ENCODE results near the gene PCNX2. TPM values are rescaled to one million over a fixed set of nuclear protein-coding genes. Genes with fewer than 3 reads are reported as not detected.

The PCNX2 gene
- total RNA-seq, 1 donor from 2014 or later, result 33.6 TPM

GRCh38 chr1:233238884-233239431 lies 56.6 kb downstream of the PCNX2 start:
- Mint-ChIP-seq H3K9me3 (ENCODE audit: low read depth) (no peaks in the 10 kb centered on the region), H3K4me3 (ENCODE audit: low read depth) (no peak overlapping the region), H3K4me1 (ENCODE audit: low read depth) (peaks cover 48% of the 10 kb centered on the region), H3K27me3 (no peaks in the 10 kb centered on the region), H3K36me3 (ENCODE audit: insufficient read depth) (peaks cover 5% of the 10 kb centered on the region), H3K27ac (no peak overlapping the region)
- no peak for DNase-seq (ENCODE audit: low spot score, unreplicated experiment)
- peak; percentile 38 for TF ChIP-seq CTCF (IDR thresholded peaks at IDR 0.05; ENCODE audit: unreplicated experiment)

- Mint-ChIP-seq H3K27me3 (no peaks in the 10 kb centered on the region), H3K4me3 (ENCODE audit: low read depth) (no peak overlapping the region), H3K9me3 (ENCODE audit: low read depth) (no peaks in the 10 kb centered on the region), H3K4me1 (ENCODE audit: low read depth) (peaks cover 48% of the 10 kb centered on the region), H3K27ac (no peak overlapping the region), H3K36me3 (ENCODE audit: insufficient read depth) (peaks cover 5% of the 10 kb centered on the region)
- no peak for DNase-seq (ENCODE audit: low spot score, unreplicated experiment)
- TF ChIP-seq CTCF (IDR thresholded peaks at IDR 0.05; ENCODE audit: unreplicated experiment), result no peak
These were observed 57.9 kb downstream of the PCNX2 start for GRCh38 chr1:233237647-233238046.

DNA sequence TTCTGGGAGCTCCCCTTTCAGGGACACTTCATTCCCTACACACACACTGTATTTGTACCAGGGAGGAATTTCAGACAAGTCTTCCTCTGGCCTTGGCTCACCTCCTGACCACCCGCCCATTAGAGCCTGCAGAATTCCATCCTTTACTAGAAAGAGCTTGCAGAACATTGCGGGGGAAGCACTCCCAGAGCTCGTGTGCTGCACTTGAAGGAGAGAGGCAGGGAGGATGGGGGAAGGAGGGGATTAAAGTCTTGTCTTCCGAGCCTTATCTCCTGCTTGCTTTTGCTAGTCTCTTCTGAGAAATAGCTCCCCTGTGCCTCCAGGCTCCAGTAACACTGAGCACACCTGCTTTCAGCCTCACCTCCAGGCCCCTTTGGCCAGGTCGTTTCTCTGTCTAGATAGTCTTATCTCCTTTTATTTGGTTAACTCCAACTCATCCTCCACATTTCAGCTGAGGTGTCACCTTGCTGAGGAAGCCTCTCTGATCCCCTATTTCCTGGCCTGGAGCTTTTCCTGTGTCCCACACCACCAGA lies 62.0 kb downstream of the PCNX2 start:
- Mint-ChIP-seq H3K4me1 (ENCODE audit: low read depth) (peaks cover 19% of the 10 kb centered on the region), H3K4me3 (ENCODE audit: low read depth) (no peak overlapping the region), H3K27me3 (no peaks in the 10 kb centered on the region), H3K27ac (no peak overlapping the region), H3K36me3 (ENCODE audit: insufficient read depth) (peaks cover 8% of the 10 kb centered on the region), H3K9me3 (ENCODE audit: low read depth) (no peaks in the 10 kb centered on the region)
- no peak for DNase-seq (ENCODE audit: low spot score, unreplicated experiment)
- TF ChIP-seq CTCF (IDR thresholded peaks at IDR 0.05; ENCODE audit: unreplicated experiment), result no peak

- peaks cover 14% of the 10 kb centered on the region for H3K4me1 Mint-ChIP-seq (ENCODE audit: low read depth)
These were observed 65.5 kb downstream of the PCNX2 start for GRCh38 chr1:233230011-233230410.

DNA sequence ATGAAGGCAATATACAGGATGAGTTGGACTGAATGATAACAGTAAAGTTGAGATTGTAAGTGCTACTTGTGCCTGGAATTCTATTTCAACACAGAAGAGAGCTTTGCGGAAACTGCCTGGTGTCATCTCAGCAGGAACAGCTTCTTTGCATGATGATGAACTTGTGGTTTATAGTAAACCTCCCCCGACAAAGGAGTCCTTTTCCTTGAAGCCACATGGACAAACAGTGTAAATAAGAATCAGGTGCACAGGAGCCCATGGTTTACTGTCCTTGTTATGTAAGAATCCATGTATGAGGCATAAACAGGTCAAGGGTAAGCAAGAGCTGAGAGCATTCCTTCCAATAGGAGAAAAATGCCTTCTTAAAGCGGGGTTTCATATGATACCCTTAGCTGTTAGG lies 66.2 kb downstream of the PCNX2 start:
- Mint-ChIP-seq H3K27me3 (no peaks in the 10 kb centered on the region), H3K9me3 (ENCODE audit: low read depth) (no peaks in the 10 kb centered on the region), H3K27ac (no peak overlapping the region), H3K4me1 (ENCODE audit: low read depth) (peaks cover 9% of the 10 kb centered on the region), H3K36me3 (ENCODE audit: insufficient read depth) (peaks cover 4% of the 10 kb centered on the region), H3K4me3 (ENCODE audit: low read depth) (no peak overlapping the region)
- no peak for TF ChIP-seq CTCF (IDR thresholded peaks at IDR 0.05; ENCODE audit: unreplicated experiment)
- no peak for DNase-seq (ENCODE audit: low spot score, unreplicated experiment)

More at GRCh38 chr1:233230011-233230410, 65.5 kb downstream of the PCNX2 start:
- no peaks in the 10 kb centered on the region for H3K27me3 Mint-ChIP-seq
- no peak overlapping the region for H3K4me3 Mint-ChIP-seq (ENCODE audit: low read depth)
- H3K36me3 Mint-ChIP-seq (ENCODE audit: insufficient read depth), result peaks cover 4% of the 10 kb centered on the region
- no peak for DNase-seq (ENCODE audit: low spot score, unreplicated experiment)
- no peak for TF ChIP-seq CTCF (IDR thresholded peaks at IDR 0.05; ENCODE audit: unreplicated experiment)
- no peaks in the 10 kb centered on the region for H3K9me3 Mint-ChIP-seq (ENCODE audit: low read depth)
- no peak overlapping the region for H3K27ac Mint-ChIP-seq

Data from progenitor cell of endocrine pancreas (in vitro differentiated cells).